IPS-15b (cell line): ENCODE data around the gene AMMECR1L.

Experiments used
- H3K27me3 ChIP-seq: one replicate; pipeline ENCODE4 v1.6.1; 2013; ENCODE audit warnings: low read length; ENCODE audit not compliant: control insufficient read depth, insufficient read depth
- H3K36me3 ChIP-seq: one replicate; pipeline ENCODE4 v1.6.1; 2013; ENCODE audit warnings: low read length; ENCODE audit not compliant: control insufficient read depth, insufficient read depth
- H3K4me1 ChIP-seq: one replicate; pipeline ENCODE4 v1.6.1; 2013; ENCODE audit warnings: mild to moderate bottlenecking, low read length; ENCODE audit not compliant: control insufficient read depth, insufficient read depth
- H3K4me3 ChIP-seq: one replicate; pipeline ENCODE4 v1.5.1; 2013; ENCODE audit warnings: low read depth, low read length
- H3K9ac ChIP-seq: one replicate; pipeline ENCODE4 v1.6.1; 2013; ENCODE audit warnings: low read depth, mild to moderate bottlenecking, low read length
- H3K9me3 ChIP-seq: one replicate; pipeline ENCODE4 v1.6.1; 2013; ENCODE audit warnings: mild to moderate bottlenecking, low read length; ENCODE audit not compliant: control insufficient read depth, insufficient read depth

AMMECR1L gene

GRCh38 chr2:127860130-127860529 is 25.6 kb downstream of the AMMECR1L start:
- Histone ChIP-seq H3K4me1 (peaks cover 14% of the 10 kb centered on the region), H3K27me3 (no peaks in the 10 kb centered on the region), H3K4me3 (peak overlapping the region; percentile 19), H3K9ac (no peak overlapping the region), H3K36me3 (peaks cover 6% of the 10 kb centered on the region), H3K9me3 (no peaks in the 10 kb centered on the region)

- Histone ChIP-seq H3K4me3 (peak overlapping the region; percentile 19), H3K27me3 (no peaks in the 10 kb centered on the region), H3K9ac (no peak overlapping the region), H3K36me3 (peaks cover 6% of the 10 kb centered on the region), H3K9me3 (no peaks in the 10 kb centered on the region), H3K4me1 (peaks cover 14% of the 10 kb centered on the region)
Observed at GRCh38 chr2:127859712-127860085, 26.1 kb downstream of the AMMECR1L start.

GRCh38 chr2:127857265-127857808 is 28.4 kb downstream of the AMMECR1L start:
- Histone ChIP-seq H3K36me3 (peaks cover 4% of the 10 kb centered on the region), H3K27me3 (no peaks in the 10 kb centered on the region), H3K9ac (peak overlapping the region; percentile 63), H3K4me1 (peaks cover 14% of the 10 kb centered on the region), H3K9me3 (no peaks in the 10 kb centered on the region), H3K4me3 (peak overlapping the region; percentile 85)

GRCh38 chr2:127853671-127854070 is 32.1 kb downstream of the AMMECR1L start:
- Histone ChIP-seq H3K36me3 (peaks cover 29% of the 10 kb centered on the region), H3K9me3 (no peaks in the 10 kb centered on the region), H3K4me3 (no peak overlapping the region), H3K27me3 (no peaks in the 10 kb centered on the region), H3K4me1 (peaks cover 5% of the 10 kb centered on the region), H3K9ac (no peak overlapping the region)

- H3K27me3 ChIP-seq: no peaks in the 10 kb centered on the region
- peaks cover 38% of the 10 kb centered on the region for H3K36me3 ChIP-seq
- no peak overlapping the region for H3K4me3 ChIP-seq
- no peak overlapping the region for H3K9ac ChIP-seq
- no peaks in the 10 kb centered on the region for H3K9me3 ChIP-seq
- H3K4me1 ChIP-seq: peaks cover 5% of the 10 kb centered on the region
Observed at GRCh38 chr2:127852388-127852787, 33.4 kb downstream of the AMMECR1L start.

GRCh38 chr2:127847931-127848330 is 37.8 kb downstream of the AMMECR1L start:
- Histone ChIP-seq H3K4me3 (no peak overlapping the region), H3K9ac (no peak overlapping the region), H3K4me1 (no peaks in the 10 kb centered on the region), H3K9me3 (no peaks in the 10 kb centered on the region), H3K27me3 (no peaks in the 10 kb centered on the region), H3K36me3 (peaks cover 50% of the 10 kb centered on the region)

- Histone ChIP-seq H3K9me3 (no peaks in the 10 kb centered on the region), H3K27me3 (no peaks in the 10 kb centered on the region), H3K4me3 (no peak overlapping the region), H3K9ac (no peak overlapping the region), H3K4me1 (no peaks in the 10 kb centered on the region), H3K36me3 (peaks cover 32% of the 10 kb centered on the region)
Observed at GRCh38 chr2:127844973-127845372, 40.8 kb downstream of the AMMECR1L start.

GRCh38 chr2:127843677-127844076 is 42.1 kb downstream of the AMMECR1L start:
- Histone ChIP-seq H3K27me3 (no peaks in the 10 kb centered on the region), H3K9me3 (no peaks in the 10 kb centered on the region), H3K4me1 (no peaks in the 10 kb centered on the region), H3K36me3 (peaks cover 20% of the 10 kb centered on the region), H3K4me3 (no peak overlapping the region), H3K9ac (no peak overlapping the region)

GRCh38 chr2:127841466-127842178 is 44.1 kb downstream of the AMMECR1L start:
- Histone ChIP-seq H3K4me1 (no peaks in the 10 kb centered on the region), H3K36me3 (peaks cover 4% of the 10 kb centered on the region), H3K27me3 (no peaks in the 10 kb centered on the region), H3K4me3 (no peak overlapping the region), H3K9ac (no peak overlapping the region), H3K9me3 (no peaks in the 10 kb centered on the region)

GRCh38 chr2:127840893-127841292 is 44.9 kb downstream of the AMMECR1L start:
- no peaks in the 10 kb centered on the region for H3K9me3 ChIP-seq
- H3K4me3 ChIP-seq: no peak overlapping the region
- no peaks in the 10 kb centered on the region for H3K36me3 ChIP-seq
- H3K9ac ChIP-seq: no peak overlapping the region
- no peaks in the 10 kb centered on the region for H3K4me1 ChIP-seq
- no peaks in the 10 kb centered on the region for H3K27me3 ChIP-seq

- no peak overlapping the region for H3K4me3 ChIP-seq
- H3K27me3 ChIP-seq: no peaks in the 10 kb centered on the region
- H3K36me3 ChIP-seq: no peaks in the 10 kb centered on the region
- no peaks in the 10 kb centered on the region for H3K4me1 ChIP-seq
- H3K9me3 ChIP-seq: no peaks in the 10 kb centered on the region
- H3K9ac ChIP-seq: no peak overlapping the region
Observed at GRCh38 chr2:127834951-127835350, 50.8 kb downstream of the AMMECR1L start.

GRCh38 chr2:127829845-127830246 is 55.9 kb downstream of the AMMECR1L start:
- H3K9ac ChIP-seq: no peak overlapping the region
- no peak overlapping the region for H3K4me3 ChIP-seq
- peaks cover 5% of the 10 kb centered on the region for H3K4me1 ChIP-seq
- H3K27me3 ChIP-seq: no peaks in the 10 kb centered on the region
- H3K9me3 ChIP-seq: peaks cover 20% of the 10 kb centered on the region
- H3K36me3 ChIP-seq: peaks cover 4% of the 10 kb centered on the region
